Measurements from ENCODE around the gene CTNNA1.

Gene CTNNA1

GRCh38 chr5:138945421-138946240, 192.4 kb downstream of the CTNNA1 start:
- TF ChIP-seq SNAI2 (CRISPR knock-in tag; IDR thresholded peaks at IDR 0.05) (no peak), ZC3H10 (CRISPR knock-in tag; IDR thresholded peaks at IDR 0.05) (no peak), ESRRG (CRISPR knock-in tag; IDR thresholded peaks at IDR 0.05) (no peak), ZNF565 (CRISPR knock-in tag; conservative IDR thresholded peaks at IDR 0.05; ENCODE audit: low read depth) (no peak), ZFP30 (CRISPR knock-in tag; IDR thresholded peaks at IDR 0.05) (no peak), ZNF8 (CRISPR knock-in tag; IDR thresholded peaks at IDR 0.05) (no peak), PPARA (CRISPR knock-in tag; IDR thresholded peaks at IDR 0.05; ENCODE audit: borderline replicate concordance) (no peak), ARNTL (CRISPR knock-in tag; IDR thresholded peaks at IDR 0.05; ENCODE audit: borderline replicate concordance, low read depth) (no peak), TOX (CRISPR knock-in tag; IDR thresholded peaks at IDR 0.05; ENCODE audit: borderline replicate concordance) (no peak), CSDC2 (CRISPR knock-in tag; IDR thresholded peaks at IDR 0.05) (no peak), GLIS3 (CRISPR knock-in tag; IDR thresholded peaks at IDR 0.05) (no peak), PATZ1 (CRISPR knock-in tag; IDR thresholded peaks at IDR 0.05; ENCODE audit: borderline replicate concordance) (no peak), TCF4 (CRISPR knock-in tag; IDR thresholded peaks at IDR 0.05; ENCODE audit: borderline replicate concordance) (no peak), OSR1 (CRISPR knock-in tag; IDR thresholded peaks at IDR 0.05) (no peak), ZFP3 (CRISPR knock-in tag; IDR thresholded peaks at IDR 0.05) (no peak), TSHZ2 (CRISPR knock-in tag; IDR thresholded peaks at IDR 0.05) (no peak), POU6F1 (CRISPR knock-in tag; IDR thresholded peaks at IDR 0.05; ENCODE audit: borderline replicate concordance, low read depth) (no peak), ISL1 (CRISPR knock-in tag; IDR thresholded peaks at IDR 0.05) (no peak), CSRNP3 (CRISPR knock-in tag; IDR thresholded peaks at IDR 0.05) (no peak)
- TF ChIP-seq, protein P1, sequence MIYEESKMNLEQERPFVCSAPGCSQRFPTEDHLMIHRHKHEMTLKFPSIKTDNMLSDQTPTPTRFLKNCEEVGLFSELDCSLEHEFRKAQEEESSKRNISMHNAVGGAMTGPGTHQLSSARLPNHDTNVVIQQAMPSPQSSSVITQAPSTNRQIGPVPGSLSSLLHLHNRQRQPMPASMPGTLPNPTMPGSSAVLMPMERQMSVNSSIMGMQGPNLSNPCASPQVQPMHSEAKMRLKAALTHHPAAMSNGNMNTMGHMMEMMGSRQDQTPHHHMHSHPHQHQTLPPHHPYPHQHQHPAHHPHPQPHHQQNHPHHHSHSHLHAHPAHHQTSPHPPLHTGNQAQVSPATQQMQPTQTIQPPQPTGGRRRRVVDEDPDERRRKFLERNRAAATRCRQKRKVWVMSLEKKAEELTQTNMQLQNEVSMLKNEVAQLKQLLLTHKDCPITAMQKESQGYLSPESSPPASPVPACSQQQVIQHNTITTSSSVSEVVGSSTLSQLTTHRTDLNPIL (CRISPR knock-in tag; IDR thresholded peaks at IDR 0.05; ENCODE audit: low read depth), result no peak
- no peak; the same call in 2 of the 3 replicates for ATAC-seq

DNA sequence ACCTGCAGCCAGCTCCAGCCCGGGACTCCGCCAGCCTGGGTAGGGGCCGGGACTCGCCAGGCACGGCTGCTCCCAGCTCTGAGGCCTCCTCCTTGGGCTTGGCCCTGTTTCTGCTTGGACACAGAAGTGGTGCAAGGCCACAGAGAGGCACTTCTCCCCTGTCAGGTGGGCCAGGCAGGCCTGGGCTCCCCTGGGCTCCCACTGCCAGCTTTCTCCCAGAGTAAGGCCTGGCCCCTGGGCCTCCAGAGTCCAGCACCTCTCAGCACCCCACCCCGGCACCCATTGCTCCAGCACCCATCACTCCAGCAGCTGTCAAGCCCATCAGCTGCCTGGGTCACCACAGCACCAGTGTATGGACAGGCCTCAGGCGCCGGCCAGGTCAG, 193.0 kb downstream of the CTNNA1 start:
- no peak; the same call in 2 of the 3 replicates for ATAC-seq
- TF ChIP-seq ZC3H10 (CRISPR knock-in tag; IDR thresholded peaks at IDR 0.05) (no peak), TOX (CRISPR knock-in tag; IDR thresholded peaks at IDR 0.05; ENCODE audit: borderline replicate concordance) (no peak), OSR1 (CRISPR knock-in tag; IDR thresholded peaks at IDR 0.05) (no peak), ZNF565 (CRISPR knock-in tag; conservative IDR thresholded peaks at IDR 0.05; ENCODE audit: low read depth) (no peak), CSRNP3 (CRISPR knock-in tag; IDR thresholded peaks at IDR 0.05) (no peak), PPARA (CRISPR knock-in tag; IDR thresholded peaks at IDR 0.05; ENCODE audit: borderline replicate concordance) (no peak), SNAI2 (CRISPR knock-in tag; IDR thresholded peaks at IDR 0.05) (no peak), TSHZ2 (CRISPR knock-in tag; IDR thresholded peaks at IDR 0.05) (no peak), ZFP3 (CRISPR knock-in tag; IDR thresholded peaks at IDR 0.05) (no peak), ZNF8 (CRISPR knock-in tag; IDR thresholded peaks at IDR 0.05) (no peak), ZNF70 (CRISPR knock-in tag; IDR thresholded peaks at IDR 0.05) (no peak), ZFP30 (CRISPR knock-in tag; IDR thresholded peaks at IDR 0.05) (no peak), POU6F1 (CRISPR knock-in tag; IDR thresholded peaks at IDR 0.05; ENCODE audit: borderline replicate concordance, low read depth) (no peak), ARNTL (CRISPR knock-in tag; IDR thresholded peaks at IDR 0.05; ENCODE audit: borderline replicate concordance, low read depth) (no peak), TCF4 (CRISPR knock-in tag; IDR thresholded peaks at IDR 0.05; ENCODE audit: borderline replicate concordance) (no peak)

Measured in SK-N-SH treated with all-trans-retinoic acid at 6 μM for 48 hours (cell line).